NOMO-1 treated with dmso at 0.1 percent for 144 hours (cell line): ENCODE measurements around the gene MACROD2.

Source experiments
- DNase-seq: peaks from one replicate; lab custom pipeline; 2025; ENCODE audit not compliant: unreplicated experiment; lab: John Stamatoyannopoulos, UW

Gene MACROD2

DNA sequence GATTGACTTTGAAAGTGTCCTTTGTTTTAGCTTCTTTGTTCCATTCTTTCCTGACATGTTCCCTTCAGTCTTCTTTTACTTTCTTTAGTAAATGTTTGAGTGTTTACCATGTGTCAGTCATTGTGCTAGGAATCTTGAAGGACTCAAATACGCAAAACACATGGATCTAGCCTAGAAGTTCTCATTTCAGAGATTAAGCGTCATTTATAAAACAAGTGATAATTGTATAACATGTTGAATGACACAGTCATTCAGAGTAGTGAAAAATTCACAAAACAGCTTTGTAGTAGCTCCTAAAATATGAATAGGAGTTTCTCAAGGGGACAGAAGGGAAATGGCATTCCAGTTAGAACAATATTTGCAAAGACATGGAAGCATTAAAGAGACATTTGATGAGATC, 66.9 kb downstream of the MACROD2 start:
- no peak for DNase-seq

GRCh38 chr20:14062786-14063185, 67.5 kb downstream of the MACROD2 start:
- DNase-seq: no peak

DNA sequence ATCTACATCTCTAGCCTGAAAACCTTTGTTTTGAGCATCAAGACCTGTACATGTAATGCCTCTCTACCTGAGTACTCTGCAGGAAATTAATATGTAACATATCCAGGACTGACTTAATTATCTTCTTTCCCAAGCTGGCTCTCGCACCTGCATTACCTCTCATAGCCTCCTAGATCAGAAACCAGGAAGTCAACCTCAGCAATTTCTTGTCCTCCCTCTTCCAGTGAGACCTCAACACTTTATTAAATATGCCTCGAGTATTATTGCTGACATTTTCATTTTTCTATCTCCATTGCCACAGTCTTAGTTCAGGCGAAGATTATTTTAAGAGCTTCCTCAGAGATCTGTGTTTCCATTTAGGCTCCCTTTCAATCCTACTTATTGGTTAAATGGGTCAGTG, 69.0 kb downstream of the MACROD2 start:
- no peak for DNase-seq

DNA sequence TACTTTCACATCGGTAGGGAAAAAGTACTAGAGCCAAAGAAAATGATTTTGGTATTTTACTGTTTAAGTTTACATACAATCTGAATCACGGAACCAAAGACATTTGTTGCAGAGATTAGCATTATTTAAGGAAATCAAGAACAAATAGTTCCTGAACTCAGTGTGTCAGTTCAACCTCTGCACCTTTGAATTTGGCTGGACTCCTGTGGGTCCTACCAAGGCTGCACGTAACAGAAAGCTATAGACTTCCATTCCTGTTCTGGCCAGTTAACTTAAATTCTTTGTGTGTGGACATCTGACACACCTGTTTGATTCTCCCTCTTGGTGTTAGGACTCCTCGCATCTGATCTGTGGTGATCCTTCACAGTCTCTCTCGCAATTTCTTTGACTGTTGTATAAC, 69.6 kb downstream of the MACROD2 start:
- no peak for DNase-seq

- DNase-seq: no peak
Observed at GRCh38 chr20:14065774-14066173, 70.5 kb downstream of the MACROD2 start.

- no peak for DNase-seq
Observed at GRCh38 chr20:14067603-14068002, 72.3 kb downstream of the MACROD2 start.

DNA sequence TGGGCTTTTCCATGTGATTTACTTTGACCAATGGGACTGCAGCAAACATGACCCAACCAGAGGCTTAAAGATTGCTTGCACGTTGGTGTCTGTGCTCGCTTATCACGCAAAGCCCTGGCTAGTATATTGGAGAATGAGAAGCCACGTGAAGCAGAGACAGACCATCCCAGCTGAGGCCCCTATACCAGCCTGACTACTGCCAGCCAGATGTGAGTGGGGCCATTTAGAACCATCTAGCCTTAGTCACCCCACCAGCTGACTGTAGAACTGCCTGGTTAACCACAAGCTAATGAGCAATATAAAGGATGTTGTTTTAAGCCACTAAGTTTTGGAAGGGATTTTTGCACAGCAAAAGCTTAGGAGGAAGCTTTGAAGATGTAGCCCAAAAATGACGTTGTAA, 74.5 kb downstream of the MACROD2 start:
- DNase-seq: peak; percentile 64

DNA sequence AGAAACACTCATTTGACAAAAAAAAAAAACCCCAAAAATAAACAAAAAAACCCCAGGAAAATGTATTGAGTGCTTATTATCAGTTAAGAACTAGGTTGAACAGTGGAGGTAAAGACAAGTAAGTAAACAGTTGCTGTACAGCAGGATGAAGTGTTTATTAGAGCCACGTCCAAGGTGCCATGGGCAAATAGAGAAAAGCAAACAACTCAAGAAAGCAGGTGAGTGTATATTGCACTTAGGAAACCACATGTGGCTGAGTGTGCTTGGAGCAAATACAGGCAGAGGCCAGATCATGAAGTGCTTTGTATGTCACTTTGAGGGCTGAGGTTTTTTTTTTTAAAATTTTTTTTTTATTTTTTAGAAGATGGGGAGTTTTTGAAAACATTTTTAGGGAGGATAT, 98.3 kb downstream of the MACROD2 start:
- DNase-seq: no peak

DNA sequence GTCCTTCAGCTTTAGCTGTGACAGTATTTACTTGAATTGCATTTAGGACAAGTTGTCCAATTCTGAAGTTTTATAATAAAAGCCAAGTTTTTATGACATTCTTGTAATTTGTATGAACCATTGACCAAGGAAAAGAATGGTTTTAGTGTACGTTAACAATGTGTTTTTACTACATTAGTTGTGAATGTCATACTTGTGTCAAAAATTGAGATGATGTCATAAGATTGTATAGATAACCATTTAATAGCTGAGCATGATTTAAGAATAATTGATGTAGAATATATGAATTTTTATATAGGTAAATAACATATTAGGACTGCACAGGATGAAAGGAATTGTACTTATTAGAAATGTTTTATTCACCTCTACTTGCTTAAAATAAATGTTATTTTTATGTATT, 102.9 kb downstream of the MACROD2 start:
- DNase-seq: no peak

DNA sequence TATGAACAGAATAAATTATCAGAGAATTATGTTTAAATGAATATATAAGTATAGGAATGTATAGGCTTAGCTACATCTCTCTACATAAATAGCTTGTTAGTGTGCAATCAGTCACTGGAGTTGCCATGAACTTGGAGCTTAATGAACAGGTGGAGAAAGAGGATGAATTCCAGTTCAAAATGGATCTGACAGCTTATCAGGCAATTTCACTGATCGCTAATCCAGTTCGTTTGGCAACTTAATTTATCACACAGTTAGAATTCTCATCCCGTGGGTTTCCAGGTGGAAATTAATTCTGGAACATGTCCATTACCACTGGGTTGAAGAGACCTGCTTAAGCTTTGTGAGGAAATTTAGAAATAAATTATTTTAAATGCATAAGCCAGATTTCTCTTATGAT, 118.1 kb downstream of the MACROD2 start:
- DNase-seq: no peak

- no peak for DNase-seq
Observed at GRCh38 chr20:14114065-14114704, 118.9 kb downstream of the MACROD2 start.

GRCh38 chr20:14116037-14116436, 120.7 kb downstream of the MACROD2 start:
- no peak for DNase-seq

DNA sequence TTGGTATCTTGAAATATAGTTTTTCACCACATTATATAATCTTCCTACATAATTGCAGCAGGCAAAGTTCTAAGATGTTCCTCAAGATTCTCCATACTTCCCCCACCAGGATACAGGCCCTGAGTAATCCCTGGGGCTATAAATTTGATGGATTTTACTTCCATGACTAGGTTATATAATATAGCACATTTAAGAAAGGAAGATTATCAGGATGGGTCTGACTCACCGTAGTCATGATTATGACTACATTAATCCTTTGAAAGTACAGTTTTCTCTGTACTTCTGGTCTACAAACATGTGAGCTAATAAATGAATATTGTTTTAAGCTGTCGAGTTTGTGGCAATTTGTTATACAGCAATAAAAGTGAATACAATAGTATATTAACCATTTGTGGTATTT, 122.5 kb downstream of the MACROD2 start:
- no peak for DNase-seq

- no peak for DNase-seq
Observed at GRCh38 chr20:14126856-14127255, 131.5 kb downstream of the MACROD2 start.

DNA sequence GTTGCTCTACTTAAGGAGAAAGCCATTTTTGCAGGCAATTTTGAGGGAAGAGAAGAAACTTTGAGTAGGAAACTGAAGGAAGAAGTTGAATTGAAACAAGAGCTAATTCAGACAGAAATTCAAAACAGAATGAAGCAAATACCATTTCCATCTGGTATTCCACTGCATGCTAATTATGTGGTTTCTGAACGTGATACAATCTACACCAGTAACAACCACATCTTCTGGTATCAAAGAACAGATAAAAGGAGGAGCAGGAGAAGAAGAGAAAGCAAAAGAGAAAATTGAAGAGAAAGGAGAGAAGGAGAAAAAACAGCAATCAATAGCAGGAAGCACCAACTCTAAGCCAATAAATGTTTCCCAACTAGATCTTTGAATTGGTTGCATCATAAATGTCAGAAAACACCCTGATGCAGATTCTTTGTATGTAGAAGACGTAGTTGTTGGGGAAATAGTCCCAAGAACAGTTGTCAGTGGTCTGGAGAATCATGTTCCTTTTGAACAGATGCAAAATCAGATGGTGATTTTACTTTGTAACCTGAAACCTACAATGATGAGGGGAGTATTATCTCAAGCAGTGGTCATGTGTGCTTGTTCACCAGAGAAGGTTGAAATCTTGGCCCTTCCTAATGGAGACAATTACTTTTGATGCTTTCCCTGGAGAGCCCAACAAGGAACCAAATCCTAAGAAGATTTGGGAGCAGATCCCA, 132.4 kb downstream of the MACROD2 start:
- DNase-seq: no peak

GRCh38 chr20:14134004-14134403, 138.7 kb downstream of the MACROD2 start:
- no peak for DNase-seq

- DNase-seq: no peak
Observed at GRCh38 chr20:14142171-14142570, 146.9 kb downstream of the MACROD2 start.

- no peak for DNase-seq
Observed at GRCh38 chr20:14142964-14143627, 147.8 kb downstream of the MACROD2 start.

GRCh38 chr20:14148042-14148441, 152.7 kb downstream of the MACROD2 start:
- no peak for DNase-seq

DNA sequence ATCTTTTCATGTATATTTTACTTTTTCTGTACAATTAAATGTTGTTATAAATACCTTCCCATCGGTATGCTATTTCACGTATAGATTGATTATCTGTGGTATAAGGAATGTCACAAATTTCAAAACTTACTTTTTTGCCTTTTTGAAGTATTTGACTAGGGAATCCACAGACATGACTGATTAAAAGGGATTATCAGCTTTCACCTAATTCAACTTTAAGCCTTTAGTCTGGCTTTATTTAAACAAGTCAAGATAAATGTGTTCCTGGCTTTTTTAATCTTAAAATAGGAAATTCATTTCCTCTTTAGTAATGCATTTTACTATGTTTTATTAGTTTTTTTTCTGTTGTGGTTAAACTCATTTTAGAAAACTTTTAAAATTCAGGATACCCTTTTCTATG, 160.0 kb downstream of the MACROD2 start:
- DNase-seq: no peak

DNA sequence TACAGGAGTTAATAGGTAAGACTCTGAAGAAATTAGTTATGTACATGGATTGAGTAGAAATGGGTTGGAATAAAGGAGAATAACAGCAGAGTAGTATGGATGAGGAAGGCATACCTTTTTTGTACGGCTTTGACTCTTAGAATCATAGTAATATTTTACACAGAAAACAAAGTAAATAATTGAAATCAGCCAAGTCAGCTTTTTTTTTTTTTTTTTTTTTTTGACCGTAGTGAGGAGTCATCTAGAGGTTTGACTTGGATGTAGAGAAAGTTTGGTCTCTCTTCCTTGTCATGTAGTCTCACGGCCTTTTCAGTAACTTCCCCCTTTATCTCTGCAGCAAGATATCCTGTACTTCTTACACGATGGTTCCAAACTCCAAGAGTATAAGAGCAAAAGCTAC, 183.2 kb downstream of the MACROD2 start:
- DNase-seq: no peak

GRCh38 chr20:14178952-14179351, 183.6 kb downstream of the MACROD2 start:
- DNase-seq: no peak
